Activated naive CD4-positive, alpha-beta T cell treated with anti-CD3 and anti-CD28 coated beads, Interleukin-2, amount 50 U/mL, for 24 hours (primary cell): ENCODE data around the gene SCYGR3.

Source experiments
- H3K27ac Mint-ChIP-seq: one replicate; pipeline ENCODE4 v1.8.0; 2021; ENCODE audit warnings: mild to moderate bottlenecking, mixed read lengths
- H3K27me3 Mint-ChIP-seq: one replicate; pipeline ENCODE4 v1.8.0; 2021; ENCODE audit warnings: mixed read lengths
- H3K36me3 Mint-ChIP-seq: one replicate; pipeline ENCODE4 v1.8.0; 2021; ENCODE audit warnings: mixed read lengths
- H3K4me1 Mint-ChIP-seq: one replicate; pipeline ENCODE4 v1.8.0; 2021; ENCODE audit warnings: mixed read lengths
- H3K4me3 Mint-ChIP-seq: one replicate; pipeline ENCODE4 v1.8.0; 2021; ENCODE audit warnings: mild to moderate bottlenecking, mixed read lengths
- H3K9me3 Mint-ChIP-seq: one replicate; pipeline ENCODE4 v1.8.0; 2021; ENCODE audit warnings: mixed read lengths

Gene SCYGR3

GRCh38 chr2:227597036-227597435 is 17.6 kb downstream of the SCYGR3 start:
- peaks cover 16% of the 10 kb centered on the region for H3K27me3 Mint-ChIP-seq
- no peaks in the 10 kb centered on the region for H3K9me3 Mint-ChIP-seq
- H3K36me3 Mint-ChIP-seq: no peaks in the 10 kb centered on the region
- no peak overlapping the region for H3K27ac Mint-ChIP-seq
- H3K4me1 Mint-ChIP-seq: no peaks in the 10 kb centered on the region
- no peak overlapping the region for H3K4me3 Mint-ChIP-seq

DNA sequence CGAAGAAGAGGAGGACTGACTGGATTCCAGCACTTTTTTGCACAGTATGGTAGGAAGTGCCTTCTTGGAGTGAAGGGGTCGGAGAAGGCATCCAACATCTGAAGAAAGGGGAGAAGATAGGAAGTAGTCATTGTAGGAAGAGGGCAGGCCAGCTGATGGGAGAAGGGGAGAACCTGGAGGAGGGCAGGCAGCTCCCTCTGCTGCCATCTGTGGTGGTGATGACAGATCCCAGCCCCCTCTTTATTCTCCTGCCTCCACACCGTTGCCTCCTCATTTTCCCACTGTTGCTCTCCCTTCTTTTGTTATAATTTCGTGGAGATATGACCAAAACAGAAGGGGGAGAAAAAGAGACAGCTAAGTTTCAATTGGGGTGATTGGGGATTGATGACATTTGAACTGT is 18.8 kb downstream of the SCYGR3 start:
- H3K9me3 Mint-ChIP-seq: no peaks in the 10 kb centered on the region

DNA sequence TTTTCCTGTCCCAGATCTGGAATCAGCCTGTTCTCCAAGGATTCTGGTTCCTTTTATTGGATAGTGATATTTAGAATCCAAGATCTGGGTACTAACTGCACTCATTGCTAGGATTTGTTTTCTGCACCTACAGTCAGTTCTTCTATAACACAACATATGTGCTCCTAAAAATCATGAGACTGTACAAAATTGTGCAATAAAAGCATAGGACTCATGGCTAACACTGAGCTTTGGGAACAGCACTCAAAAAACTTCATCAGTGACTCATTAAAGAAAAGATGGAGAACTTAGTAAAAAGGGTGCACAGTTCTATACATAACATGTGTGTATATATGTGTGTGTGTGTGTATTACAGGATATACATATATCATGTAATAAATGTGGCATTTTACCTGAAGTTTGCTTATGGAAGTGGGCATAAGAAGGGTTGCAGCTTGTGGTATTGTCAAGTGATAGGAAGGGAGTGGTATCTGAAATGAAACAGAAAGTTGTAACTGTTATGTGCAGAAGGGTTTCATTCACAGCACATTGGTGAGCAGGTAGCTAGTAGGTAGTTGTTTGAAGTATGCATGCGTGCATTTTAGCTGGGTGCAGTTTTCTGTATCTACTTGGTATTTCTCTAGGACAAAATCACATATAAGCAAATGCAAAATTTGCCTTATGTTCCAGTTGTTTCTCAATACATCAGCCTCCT is 21.8 kb downstream of the SCYGR3 start:
- Mint-ChIP-seq H3K4me3 (no peak overlapping the region), H3K36me3 (no peaks in the 10 kb centered on the region), H3K4me1 (no peaks in the 10 kb centered on the region), H3K9me3 (no peaks in the 10 kb centered on the region), H3K27me3 (peaks cover 19% of the 10 kb centered on the region), H3K27ac (no peak overlapping the region)

More for the DNA sequence above, 18.8 kb downstream of the SCYGR3 start:
- Mint-ChIP-seq H3K4me1 (no peaks in the 10 kb centered on the region), H3K27ac (no peak overlapping the region), H3K27me3 (peaks cover 13% of the 10 kb centered on the region), H3K4me3 (no peak overlapping the region), H3K36me3 (no peaks in the 10 kb centered on the region)

DNA sequence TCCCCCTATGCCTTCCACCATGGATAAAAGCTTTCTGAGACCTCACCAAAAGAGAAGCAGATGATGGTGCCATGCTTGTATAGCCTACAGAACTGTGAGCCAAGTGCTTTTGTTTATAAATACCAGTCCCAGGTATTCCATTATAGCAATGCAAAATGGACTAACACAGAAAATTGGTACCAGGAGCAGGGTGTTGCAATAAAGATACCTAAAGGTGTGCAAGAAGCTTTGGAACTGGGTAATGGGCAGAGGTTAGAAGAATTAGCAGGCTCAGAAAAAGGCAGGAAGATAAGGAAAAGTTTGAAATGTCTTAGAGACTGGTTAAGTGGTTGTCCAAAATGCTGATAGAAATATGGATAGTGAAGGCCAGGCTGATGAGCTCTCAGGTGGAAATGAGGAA is 32.3 kb downstream of the SCYGR3 start:
- H3K27ac Mint-ChIP-seq: no peak overlapping the region
- no peaks in the 10 kb centered on the region for H3K4me1 Mint-ChIP-seq
- H3K36me3 Mint-ChIP-seq: peaks cover 8% of the 10 kb centered on the region
- H3K4me3 Mint-ChIP-seq: no peak overlapping the region
- peaks cover 7% of the 10 kb centered on the region for H3K9me3 Mint-ChIP-seq
- peaks cover 18% of the 10 kb centered on the region for H3K27me3 Mint-ChIP-seq

GRCh38 chr2:227579791-227580190 is 34.8 kb downstream of the SCYGR3 start:
- no peaks in the 10 kb centered on the region for H3K4me1 Mint-ChIP-seq
- peaks cover 20% of the 10 kb centered on the region for H3K27me3 Mint-ChIP-seq
- H3K36me3 Mint-ChIP-seq: peaks cover 8% of the 10 kb centered on the region
- H3K9me3 Mint-ChIP-seq: peaks cover 7% of the 10 kb centered on the region
- no peak overlapping the region for H3K27ac Mint-ChIP-seq
- H3K4me3 Mint-ChIP-seq: no peak overlapping the region

DNA sequence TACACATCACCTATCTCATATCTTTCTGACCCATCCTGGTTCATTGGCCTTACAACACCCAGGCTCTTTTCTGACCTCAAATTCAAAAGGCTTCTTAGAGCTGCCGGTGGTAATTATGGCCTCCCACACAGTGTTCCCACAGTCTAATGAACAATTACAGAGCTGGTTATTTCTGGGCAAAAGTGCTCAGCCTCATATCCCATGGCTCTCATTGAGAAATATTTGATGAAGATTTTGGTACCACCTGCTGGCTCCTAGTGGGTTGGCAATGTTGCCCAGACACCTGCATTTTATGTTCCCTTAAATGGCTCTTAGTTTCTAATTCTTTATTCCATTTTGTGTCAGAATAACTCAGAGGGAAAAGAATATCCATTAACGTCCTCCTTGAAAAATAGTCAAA is 36.0 kb downstream of the SCYGR3 start:
- Mint-ChIP-seq H3K27me3 (peaks cover 18% of the 10 kb centered on the region), H3K36me3 (peaks cover 8% of the 10 kb centered on the region), H3K9me3 (peaks cover 7% of the 10 kb centered on the region), H3K27ac (no peak overlapping the region), H3K4me3 (no peak overlapping the region), H3K4me1 (no peaks in the 10 kb centered on the region)

DNA sequence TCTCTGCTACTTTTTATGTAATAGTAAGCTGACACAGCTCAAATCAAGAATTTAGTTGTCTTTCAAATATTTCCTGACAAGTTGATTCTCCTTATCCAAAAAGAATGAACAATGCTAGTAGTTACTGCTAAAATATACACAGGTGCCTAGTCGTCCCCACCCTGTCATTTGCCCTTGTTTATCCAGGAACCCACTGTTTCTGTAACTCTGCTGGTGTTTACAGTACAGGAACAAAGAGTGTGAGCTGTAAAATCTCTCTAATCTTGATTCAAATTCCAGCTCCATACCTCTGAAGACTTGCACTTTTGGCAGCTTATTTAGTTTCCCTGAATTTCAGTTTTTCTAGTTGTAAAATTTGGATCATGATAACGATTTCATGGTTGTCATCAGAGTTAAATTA is 37.1 kb downstream of the SCYGR3 start:
- peaks cover 4% of the 10 kb centered on the region for H3K36me3 Mint-ChIP-seq
- H3K27me3 Mint-ChIP-seq: peaks cover 16% of the 10 kb centered on the region
- no peak overlapping the region for H3K27ac Mint-ChIP-seq
- H3K9me3 Mint-ChIP-seq: peaks cover 3% of the 10 kb centered on the region
- H3K4me1 Mint-ChIP-seq: no peaks in the 10 kb centered on the region
- H3K4me3 Mint-ChIP-seq: no peak overlapping the region

DNA sequence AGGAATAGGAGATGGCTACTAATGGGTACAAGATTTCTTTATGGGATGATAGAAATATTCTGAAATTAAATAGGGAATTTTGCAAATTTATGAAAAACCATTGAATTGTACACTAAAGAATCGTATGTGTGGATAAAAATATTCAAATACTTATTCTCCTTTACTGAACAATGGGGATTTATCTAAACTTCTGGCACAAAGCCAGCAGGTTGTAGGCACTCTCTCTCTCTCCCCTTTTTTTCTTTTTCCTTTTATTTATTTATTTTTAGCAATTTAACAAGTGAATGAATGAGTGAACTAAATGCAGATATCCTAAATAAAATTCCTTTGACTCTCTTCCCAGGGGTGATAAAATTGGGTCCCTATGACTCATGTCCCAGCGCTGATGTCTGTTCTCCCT is 37.8 kb downstream of the SCYGR3 start:
- H3K4me3 Mint-ChIP-seq: no peak overlapping the region
- H3K4me1 Mint-ChIP-seq: no peaks in the 10 kb centered on the region
- H3K36me3 Mint-ChIP-seq: no peaks in the 10 kb centered on the region
- no peaks in the 10 kb centered on the region for H3K9me3 Mint-ChIP-seq
- H3K27ac Mint-ChIP-seq: no peak overlapping the region
- H3K27me3 Mint-ChIP-seq: peaks cover 14% of the 10 kb centered on the region

DNA sequence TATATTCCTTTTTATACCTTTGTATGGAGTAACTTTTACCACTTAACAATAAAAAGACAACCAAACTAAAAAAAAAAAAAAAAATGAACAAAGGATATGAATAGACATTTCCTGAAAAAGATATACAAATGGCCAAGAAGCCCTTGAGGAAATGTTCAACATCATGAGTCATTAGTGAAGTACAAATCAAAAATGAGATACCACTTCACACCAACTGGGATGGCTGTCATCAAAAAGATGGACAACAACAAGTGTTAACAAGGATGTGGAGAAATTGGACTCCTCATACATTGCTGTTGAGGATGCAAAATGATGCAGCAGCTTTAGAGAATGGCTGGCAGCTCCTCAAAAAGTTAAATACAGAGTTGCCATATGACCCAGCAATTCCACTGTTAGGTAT is 38.5 kb downstream of the SCYGR3 start:
- H3K27me3 Mint-ChIP-seq: peaks cover 11% of the 10 kb centered on the region
- no peak overlapping the region for H3K4me3 Mint-ChIP-seq
- no peaks in the 10 kb centered on the region for H3K36me3 Mint-ChIP-seq

DNA sequence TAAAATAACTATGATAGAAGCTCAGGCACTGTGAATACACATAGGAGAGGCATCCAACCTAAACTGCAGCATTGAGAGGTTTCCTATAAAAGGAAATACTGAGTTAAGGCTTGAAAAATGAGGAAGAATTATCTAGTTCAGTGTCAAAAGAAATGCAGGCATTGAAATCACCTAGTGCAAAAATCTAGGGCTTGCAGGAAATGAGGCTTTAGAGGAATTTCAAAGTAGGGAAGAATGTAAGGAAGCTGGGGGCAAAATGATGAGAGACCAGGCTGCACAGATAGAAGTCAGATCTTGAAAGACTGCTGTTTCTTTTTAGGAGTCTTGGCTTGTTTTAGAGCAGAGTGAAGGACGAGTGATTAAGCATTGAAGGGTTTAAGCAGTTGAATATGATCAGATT is 44.0 kb downstream of the SCYGR3 start:
- Mint-ChIP-seq H3K27me3 (no peaks in the 10 kb centered on the region), H3K9me3 (no peaks in the 10 kb centered on the region), H3K27ac (peak overlapping the region; percentile 66), H3K36me3 (no peaks in the 10 kb centered on the region), H3K4me3 (no peak overlapping the region), H3K4me1 (peaks cover 4% of the 10 kb centered on the region)

More for the DNA sequence above, 38.5 kb downstream of the SCYGR3 start:
- Mint-ChIP-seq H3K27ac (no peak overlapping the region), H3K4me1 (no peaks in the 10 kb centered on the region), H3K9me3 (no peaks in the 10 kb centered on the region)

DNA sequence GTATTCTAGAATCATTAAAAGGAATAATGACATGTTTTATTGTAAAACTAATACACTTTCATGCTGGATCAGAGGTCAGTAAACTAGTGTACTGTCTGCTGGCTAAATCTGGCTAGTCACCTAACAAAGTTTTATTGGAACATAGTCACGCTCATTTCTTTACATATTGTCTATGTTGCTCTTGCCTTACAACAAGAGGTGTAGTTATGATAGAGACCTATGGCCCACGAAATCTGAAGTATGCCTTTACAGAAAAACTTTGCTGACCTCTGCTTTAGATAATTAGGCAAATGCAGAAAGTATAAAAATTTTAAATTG is 45.8 kb downstream of the SCYGR3 start:
- H3K27ac Mint-ChIP-seq: no peak overlapping the region
- no peaks in the 10 kb centered on the region for H3K27me3 Mint-ChIP-seq
- no peaks in the 10 kb centered on the region for H3K9me3 Mint-ChIP-seq
- peaks cover 3% of the 10 kb centered on the region for H3K36me3 Mint-ChIP-seq
- H3K4me1 Mint-ChIP-seq: peaks cover 4% of the 10 kb centered on the region
- no peak overlapping the region for H3K4me3 Mint-ChIP-seq

DNA sequence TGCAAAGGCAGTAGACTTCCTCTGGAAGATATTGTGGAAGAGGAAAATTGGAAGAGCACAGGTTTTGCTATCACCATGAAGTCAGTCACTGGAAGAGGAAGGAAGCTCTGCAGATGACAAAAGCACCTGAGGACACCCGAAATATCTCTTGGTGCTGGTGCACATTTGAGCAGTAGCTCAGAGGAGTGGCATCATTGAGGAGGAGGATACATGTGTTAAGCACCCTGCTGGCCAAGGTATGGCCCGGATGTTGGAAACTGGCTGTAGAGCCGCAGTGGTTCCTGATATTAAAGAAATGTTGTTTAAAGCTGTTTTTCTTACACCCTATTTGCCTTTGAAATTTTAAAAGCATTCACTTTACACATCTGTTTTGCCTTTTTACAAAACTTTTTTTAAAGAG is 48.6 kb downstream of the SCYGR3 start:
- peaks cover 3% of the 10 kb centered on the region for H3K36me3 Mint-ChIP-seq
- peaks cover 4% of the 10 kb centered on the region for H3K4me1 Mint-ChIP-seq
- peak overlapping the region; percentile 87 for H3K27ac Mint-ChIP-seq
- H3K27me3 Mint-ChIP-seq: no peaks in the 10 kb centered on the region
- H3K9me3 Mint-ChIP-seq: no peaks in the 10 kb centered on the region
- H3K4me3 Mint-ChIP-seq: no peak overlapping the region

- Mint-ChIP-seq H3K36me3 (peaks cover 3% of the 10 kb centered on the region), H3K4me3 (no peak overlapping the region), H3K27me3 (no peaks in the 10 kb centered on the region), H3K27ac (peak overlapping the region; percentile 78), H3K4me1 (no peaks in the 10 kb centered on the region), H3K9me3 (no peaks in the 10 kb centered on the region)
Measured at GRCh38 chr2:227565080-227565479, 49.6 kb downstream of the SCYGR3 start.
